Urinary bladder (tissue), 4 donors: Measurements from ENCODE around the gene GPR3. TPM values are rescaled to one million over a fixed set of nuclear protein-coding genes. Genes with fewer than 3 reads are reported as not detected.
"Not testable (repeated sequence)": the region's sequence is repeated elsewhere in the genome, so short reads cannot be mapped to it uniquely, and the experiment has no call there.

Experiments used
- DNase-seq: peaks from one replicate; pipeline ENCODE4 v3.0.0-alpha.2; 2015; ENCODE audit errors: extremely low spot score
- H3K27ac ChIP-seq: one replicate; pipeline ENCODE4 v1.5.1; 2013; ENCODE audit warnings: low read depth, mild to moderate bottlenecking, moderate library complexity
- H3K36me3 ChIP-seq: one replicate; pipeline ENCODE4 v1.6.1; 2013; ENCODE audit warnings: mild to moderate bottlenecking, moderate library complexity; ENCODE audit not compliant: insufficient read depth
- H3K4me1 ChIP-seq: one replicate; pipeline ENCODE4 v1.6.1; 2013; ENCODE audit warnings: mild to moderate bottlenecking, moderate library complexity; ENCODE audit not compliant: insufficient read depth
- H3K4me3 ChIP-seq: one replicate; pipeline ENCODE4 v1.5.1; 2013; ENCODE audit warnings: low read depth, low read length
- WGBS: extraction: QIAGEN DNeasy Blood & Tissue Kit; methylation state at CpG from one replicate; pipeline ENCODE4 v1.1.7; 2013; 5-methylcytosine and 5-hydroxymethylcytosine counted together
- polyA plus RNA-seq: library from polyadenylated mRNA; stranded (reverse); fragments of 200-250 nt; gene quantifications from one replicate; pipeline ENCODE4 v1.2.3, GENCODE V29; 2013
- total RNA-seq: library from RNA; depleted of rRNA; stranded (reverse); fragments of >200 nt; gene quantifications from one replicate; pipeline ENCODE4 v1.2.3, GENCODE V29; 2014
- donor health status: healthy with polysubstance abuse.
- donor health status: healthy.

GPR3 gene
- total and polyA plus RNA-seq, 2 donors = 0.16 to 1.8 TPM

DNA sequence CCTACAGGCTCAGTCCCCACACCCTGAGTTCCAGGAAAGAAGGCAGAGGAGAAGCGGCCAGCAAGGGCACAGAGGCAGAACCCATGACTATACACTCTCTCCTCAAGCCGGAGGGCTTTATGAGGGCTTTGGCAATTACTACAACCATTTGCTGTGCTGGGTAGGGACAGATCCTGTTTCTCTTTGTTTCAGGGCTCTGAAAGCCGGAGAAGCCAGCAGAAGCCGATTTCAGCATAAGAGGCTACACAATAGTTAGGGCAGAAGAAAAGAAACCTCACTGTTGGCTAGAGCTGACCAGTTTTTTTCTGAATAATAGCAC lies 13.9 kb downstream of the GPR3 start:
- Histone ChIP-seq H3K27ac (peak overlapping the region; percentile 48), H3K4me3 (no peak overlapping the region), H3K4me1 (no peaks in the 10 kb centered on the region), H3K36me3 (peaks cover 2% of the 10 kb centered on the region)
- DNase-seq = no peak
- WGBS = 67% methylated on average over 4 of the region's 4 CpGs

DNA sequence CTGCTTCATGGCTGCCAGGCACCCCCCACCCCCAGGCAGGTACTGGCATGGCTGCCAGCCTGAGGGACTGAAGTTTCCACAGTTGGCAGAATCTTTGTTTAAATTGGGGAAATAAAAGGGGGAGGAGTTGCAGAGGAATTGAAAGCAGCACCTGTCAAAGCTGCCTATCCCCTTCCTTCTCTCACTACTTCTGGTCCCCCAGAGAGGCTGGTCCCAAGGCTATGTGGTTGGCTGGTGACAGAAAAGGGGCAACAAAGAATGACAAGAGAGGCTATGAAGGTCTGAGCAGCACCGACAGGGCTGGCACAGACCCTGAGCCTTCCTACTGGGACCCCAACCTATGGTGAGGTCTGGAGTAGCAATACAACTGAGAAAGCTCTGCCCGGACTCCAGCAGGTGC lies 14.4 kb downstream of the GPR3 start:
- H3K27ac ChIP-seq, H3K36me3 ChIP-seq, DNase-seq, H3K4me3 ChIP-seq, H3K4me1 ChIP-seq: not testable (repeated sequence)
- 86% methylated on average over 2 of the region's 2 CpGs for WGBS

DNA sequence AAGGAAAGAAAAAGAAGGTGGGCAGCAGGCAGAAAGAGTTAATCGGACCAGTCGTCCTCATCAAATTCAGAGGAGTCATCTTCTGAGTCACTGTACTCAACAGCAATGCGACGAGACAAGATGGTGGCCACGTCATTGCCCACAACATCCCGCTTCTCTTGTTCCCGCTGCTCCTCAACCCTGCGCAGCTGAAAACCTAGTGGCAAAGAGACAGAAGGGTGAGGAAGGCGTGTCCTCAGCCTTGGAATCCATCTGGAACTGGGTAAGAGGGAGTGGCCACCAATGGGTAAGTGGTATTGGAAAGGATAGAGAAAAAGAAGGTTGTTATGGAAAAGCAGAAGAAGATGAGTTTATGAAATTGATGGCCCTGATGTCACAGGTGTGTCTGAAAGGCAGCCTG lies 15.7 kb downstream of the GPR3 start:
- Histone ChIP-seq H3K4me3 (no peak overlapping the region), H3K27ac (no peak overlapping the region), H3K4me1 (no peaks in the 10 kb centered on the region), H3K36me3 (peaks cover 2% of the 10 kb centered on the region)
- no peak for DNase-seq
- 93% methylated on average over 9 of the region's 9 CpGs for WGBS

DNA sequence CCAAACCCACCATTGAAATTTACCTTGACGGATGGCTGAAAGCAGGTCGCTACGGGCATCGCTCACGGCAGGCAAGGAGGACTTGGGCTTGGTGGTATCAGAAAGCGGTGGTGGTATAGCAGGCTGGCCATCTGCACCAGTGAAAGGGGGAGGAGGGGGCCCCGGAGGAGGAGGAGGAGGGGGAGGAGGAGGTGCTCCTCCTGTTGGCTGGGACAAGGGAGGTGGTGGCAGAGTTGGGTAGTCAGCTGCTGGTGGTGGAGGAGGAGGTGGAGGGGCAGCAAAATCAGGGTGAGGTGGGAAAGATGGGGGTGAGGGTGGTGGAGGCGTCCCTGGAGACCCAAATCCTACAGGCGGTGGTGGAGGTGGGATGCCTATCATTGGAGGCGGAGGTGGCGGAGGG lies 17.2 kb downstream of the GPR3 start:
- WGBS = 93% methylated on average over 11 of the region's 11 CpGs
- Histone ChIP-seq H3K27ac (no peak overlapping the region), H3K36me3 (peaks cover 5% of the 10 kb centered on the region), H3K4me3 (no peak overlapping the region), H3K4me1 (no peaks in the 10 kb centered on the region)
- no peak for DNase-seq

DNA sequence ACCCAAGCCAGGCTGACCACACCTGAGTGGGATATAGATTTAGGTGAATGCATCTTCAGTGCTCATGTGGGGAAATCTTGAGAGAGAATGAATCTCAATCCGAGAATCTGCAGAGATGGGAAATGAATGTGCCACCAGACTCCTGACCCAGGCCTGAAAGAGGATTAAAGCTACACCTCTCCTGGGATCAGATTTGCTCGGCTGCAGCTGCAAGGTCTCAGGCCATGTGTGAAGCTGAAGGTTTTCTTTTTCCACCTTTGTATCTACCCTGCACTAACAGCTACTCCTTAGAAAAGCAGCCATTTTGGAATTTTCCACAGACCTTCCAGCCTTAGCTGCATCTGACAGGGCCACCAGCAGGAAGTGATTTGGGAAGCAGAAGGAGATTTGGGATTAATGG lies 18.3 kb downstream of the GPR3 start:
- no peak for DNase-seq
- Histone ChIP-seq H3K36me3 (peaks cover 8% of the 10 kb centered on the region), H3K4me1 (peaks cover under 1% of the 10 kb centered on the region), H3K27ac (no peak overlapping the region), H3K4me3 (no peak overlapping the region)
- 87% methylated on average over 2 of the region's 2 CpGs for WGBS

DNA sequence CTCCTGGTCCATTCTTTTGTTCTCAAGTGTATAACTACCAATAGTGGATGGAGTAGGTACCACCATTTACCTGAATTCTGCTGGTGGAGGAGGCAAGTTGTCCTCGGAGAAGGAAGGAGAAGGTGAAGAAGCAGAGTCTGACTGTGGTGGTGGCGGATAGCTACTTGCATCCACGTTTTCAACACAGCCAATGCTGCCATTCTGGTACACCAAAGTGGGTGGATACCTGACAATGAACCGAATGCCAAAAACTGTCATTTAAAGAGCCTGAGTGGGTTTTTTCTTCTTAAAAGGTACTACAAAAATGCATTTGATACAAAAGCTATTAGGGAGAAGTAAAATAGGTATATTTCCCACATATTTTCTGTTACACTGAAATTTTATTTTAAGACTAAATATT lies 20.1 kb downstream of the GPR3 start:
- H3K36me3 ChIP-seq = peaks cover 9% of the 10 kb centered on the region
- WGBS = 88% methylated on average over 4 of the region's 4 CpGs
- no peak for DNase-seq

DNA sequence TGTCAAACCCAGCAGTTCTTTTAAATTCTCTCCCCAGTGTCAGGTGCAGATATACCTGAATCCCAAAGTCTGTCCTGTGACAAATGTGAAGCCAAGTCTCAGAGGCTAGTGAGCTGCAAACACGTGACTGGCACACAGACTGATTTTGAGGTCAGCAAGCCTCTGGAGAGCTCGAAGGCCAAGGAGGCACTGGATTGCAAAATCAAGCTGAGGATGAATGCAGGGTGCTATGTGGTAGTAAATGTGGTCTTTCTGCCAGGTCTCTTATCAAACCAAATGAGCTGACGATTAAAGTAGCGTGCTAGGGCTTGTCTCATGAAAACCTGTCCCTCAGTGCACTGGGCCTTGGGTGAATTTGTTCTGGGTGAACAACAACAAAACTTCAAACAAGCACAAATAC lies 20.6 kb downstream of the GPR3 start:
- no peak for DNase-seq
- Histone ChIP-seq H3K4me1 (peaks cover 1% of the 10 kb centered on the region), H3K27ac (peak overlapping the region; percentile 66), H3K4me3 (no peak overlapping the region), H3K36me3 (peaks cover 9% of the 10 kb centered on the region)
- WGBS = 84% methylated on average over 4 of the region's 4 CpGs

More for the DNA sequence above, 20.1 kb downstream of the GPR3 start:
- peaks cover 1% of the 10 kb centered on the region for H3K4me1 ChIP-seq
- no peak overlapping the region for H3K4me3 ChIP-seq
- H3K27ac ChIP-seq = no peak overlapping the region

DNA sequence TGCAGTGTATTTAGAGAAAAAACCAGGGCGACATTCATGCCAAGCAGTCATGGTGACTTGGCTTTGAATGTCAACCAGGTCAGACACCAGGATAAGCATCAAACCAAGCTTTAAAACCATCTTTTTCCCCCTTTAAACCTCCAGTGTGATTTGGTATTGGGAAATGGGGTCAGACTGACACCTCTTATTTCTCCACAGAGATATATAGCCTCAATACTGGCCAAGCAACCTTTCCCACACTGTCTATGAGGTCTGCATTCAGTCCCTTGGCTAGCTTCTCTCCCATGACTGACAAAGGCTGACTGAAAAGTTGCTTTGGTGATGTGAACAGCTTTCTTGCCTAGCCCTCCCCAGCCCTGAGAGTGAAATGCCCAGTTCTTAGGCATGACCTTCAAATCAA lies 21.7 kb downstream of the GPR3 start:
- H3K36me3 ChIP-seq = peaks cover 9% of the 10 kb centered on the region
- no peak for DNase-seq
- peaks cover 1% of the 10 kb centered on the region for H3K4me1 ChIP-seq
- no peak overlapping the region for H3K4me3 ChIP-seq
- H3K27ac ChIP-seq = peak overlapping the region; percentile 48
- WGBS = 96% methylated on average over 1 of the region's 1 CpG

DNA sequence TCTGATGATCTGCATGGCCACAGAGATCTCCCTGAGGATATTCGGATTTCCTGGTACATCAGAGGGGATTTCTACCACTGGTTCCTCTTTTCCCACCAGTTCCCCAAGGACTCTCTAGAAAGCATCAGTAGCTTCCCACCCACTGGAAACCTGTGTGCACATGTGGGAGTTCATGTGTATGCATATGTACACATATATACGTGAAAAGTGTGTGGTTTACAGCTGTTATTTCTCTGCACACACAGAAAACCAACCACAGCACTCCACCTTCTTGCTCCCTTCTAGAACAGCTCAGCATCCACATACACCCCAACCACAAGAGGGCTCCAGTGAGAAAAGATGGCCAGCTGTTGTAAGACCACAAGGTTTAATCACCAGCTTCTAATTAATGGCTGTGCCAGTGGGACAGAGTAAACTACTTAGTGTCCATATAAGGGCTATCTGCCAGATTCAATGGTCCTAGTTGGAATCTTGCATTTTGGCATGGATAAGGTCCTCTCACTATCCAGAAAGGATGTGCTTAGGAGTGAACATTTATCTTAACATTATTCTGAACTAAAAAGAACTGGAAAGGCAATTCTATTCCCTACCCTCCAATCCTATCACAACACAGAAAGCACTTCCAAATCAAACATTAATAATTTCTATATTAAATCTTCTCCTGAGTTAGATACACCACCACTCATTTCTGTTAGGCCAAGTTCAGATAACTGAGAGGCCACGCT lies 24.1 kb downstream of the GPR3 start:
- WGBS = 77% methylated on average over 3 of the region's 3 CpGs
- peaks cover 1% of the 10 kb centered on the region for H3K4me1 ChIP-seq
- DNase-seq = no peak
- no peak overlapping the region for H3K27ac ChIP-seq
- peaks cover 7% of the 10 kb centered on the region for H3K36me3 ChIP-seq
- no peak overlapping the region for H3K4me3 ChIP-seq

DNA sequence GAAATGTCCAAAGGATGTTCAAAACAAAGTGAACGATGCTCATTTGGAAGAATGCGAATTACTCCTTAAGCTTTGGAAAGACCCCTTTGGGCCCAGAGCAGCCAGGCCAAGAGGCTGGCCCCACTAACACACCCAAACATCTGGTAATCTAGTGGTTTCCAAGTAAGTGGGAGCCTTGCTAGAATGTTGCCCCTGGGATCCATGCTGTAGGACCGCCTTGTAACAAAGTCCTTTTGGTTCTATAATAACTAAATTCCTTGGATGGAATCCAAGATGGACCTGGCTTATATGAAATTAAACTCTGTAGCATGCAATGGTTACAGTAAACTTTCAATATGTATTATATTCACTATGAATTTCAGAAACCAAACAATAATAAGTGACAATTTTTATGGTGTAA lies 25.3 kb downstream of the GPR3 start:
- H3K36me3 ChIP-seq = peaks cover 7% of the 10 kb centered on the region
- WGBS = 64% methylated on average over 3 of the region's 3 CpGs
- no peak overlapping the region for H3K27ac ChIP-seq
- H3K4me1 ChIP-seq = peaks cover 1% of the 10 kb centered on the region
- H3K4me3 ChIP-seq = no peak overlapping the region
- DNase-seq = no peak

DNA sequence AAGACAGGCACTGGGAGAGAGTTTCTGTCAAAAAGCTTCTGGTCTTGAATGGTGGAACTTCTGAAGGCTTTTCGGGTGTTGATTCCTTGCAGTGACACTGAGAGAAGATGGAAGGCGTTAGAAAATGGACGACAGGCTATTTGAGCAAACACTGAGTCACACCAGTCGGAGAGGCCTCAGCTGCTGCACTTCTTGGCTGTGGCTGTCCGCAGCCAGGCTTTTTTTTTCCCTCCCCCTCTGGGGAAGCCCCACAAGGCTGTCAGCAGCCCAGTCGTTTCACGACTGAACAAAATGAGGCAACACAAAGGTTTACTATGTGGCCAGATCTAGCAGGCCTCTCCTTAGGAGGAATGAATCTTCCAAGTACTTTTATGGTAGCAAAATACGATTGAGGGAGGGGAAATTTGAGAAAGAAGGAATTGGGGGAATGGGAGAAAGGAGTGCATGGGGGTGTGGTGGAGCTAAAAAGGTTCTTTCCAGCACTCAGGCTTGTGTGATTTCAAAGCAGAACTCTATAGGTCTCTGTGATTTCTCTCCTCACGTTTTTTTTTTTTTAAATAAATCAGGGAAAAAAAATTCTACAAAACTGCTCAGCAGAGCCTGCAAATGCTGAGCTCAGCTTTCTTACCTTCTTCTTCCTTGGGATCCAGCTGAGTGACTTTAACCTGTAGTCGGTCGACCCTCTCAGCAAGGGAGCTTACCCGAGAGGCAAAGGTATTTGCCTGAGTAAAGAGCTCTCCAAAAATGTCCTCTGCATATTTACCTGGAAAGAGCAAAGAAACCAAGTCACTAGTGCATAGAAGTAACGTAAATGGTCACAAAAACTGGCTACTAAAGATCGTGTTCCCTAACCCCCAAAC lies 26.1 kb downstream of the GPR3 start:
- peak overlapping the region; percentile 87 for H3K27ac ChIP-seq
- DNase-seq = no peak
- peaks cover 1% of the 10 kb centered on the region for H3K4me1 ChIP-seq
- H3K36me3 ChIP-seq = peaks cover 7% of the 10 kb centered on the region
- H3K4me3 ChIP-seq = no peak overlapping the region
- WGBS = 21% methylated on average over 14 of the region's 14 CpGs

DNA sequence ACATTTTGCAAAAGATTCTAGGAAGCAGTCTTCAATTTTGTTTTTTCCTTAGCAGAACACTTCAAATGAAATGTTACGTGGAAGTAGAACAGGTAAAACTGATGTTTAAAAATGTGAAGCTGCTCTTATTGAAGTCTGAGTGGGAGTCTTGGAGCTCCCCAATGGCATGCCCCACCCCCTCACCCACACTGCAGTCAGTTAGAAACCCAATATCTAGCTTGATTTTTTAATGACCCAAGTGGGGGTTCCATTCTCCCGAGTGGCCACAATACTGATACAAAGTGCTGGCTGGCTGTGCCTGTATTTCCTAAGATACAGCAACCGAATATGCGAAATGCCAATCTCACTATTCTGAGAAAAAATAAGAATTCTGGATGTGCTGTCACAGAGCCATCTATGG lies 31.3 kb downstream of the GPR3 start:
- no peak overlapping the region for H3K27ac ChIP-seq
- DNase-seq = no peak
- 90% methylated on average over 4 of the region's 4 CpGs for WGBS
- H3K4me1 ChIP-seq = no peaks in the 10 kb centered on the region
- no peaks in the 10 kb centered on the region for H3K36me3 ChIP-seq
- no peak overlapping the region for H3K4me3 ChIP-seq

DNA sequence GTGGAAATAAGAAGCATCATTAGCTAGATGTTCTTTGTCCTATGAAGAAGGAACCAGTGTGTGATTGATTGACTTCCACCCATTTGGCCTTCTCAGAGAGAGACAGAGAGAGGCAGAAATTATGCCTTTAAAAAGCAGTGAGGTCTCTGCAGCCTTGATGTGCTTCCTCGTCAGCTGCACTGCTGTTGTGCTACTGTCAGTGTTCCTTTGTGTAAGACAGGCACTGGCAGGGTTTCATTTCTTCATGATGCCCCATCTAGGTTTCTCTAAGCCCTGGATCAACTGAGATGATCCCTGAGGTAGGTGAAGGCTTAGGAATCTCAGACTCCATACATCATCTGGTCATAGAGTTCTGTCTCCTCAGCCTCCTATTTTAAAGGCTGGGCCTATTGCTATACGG lies 34.9 kb downstream of the GPR3 start:
- DNase-seq = no peak
- peak overlapping the region; percentile 7 for H3K27ac ChIP-seq
- H3K36me3 ChIP-seq = no peaks in the 10 kb centered on the region
- WGBS = 61% methylated on average over 2 of the region's 2 CpGs
- no peaks in the 10 kb centered on the region for H3K4me1 ChIP-seq
- H3K4me3 ChIP-seq = no peak overlapping the region

DNA sequence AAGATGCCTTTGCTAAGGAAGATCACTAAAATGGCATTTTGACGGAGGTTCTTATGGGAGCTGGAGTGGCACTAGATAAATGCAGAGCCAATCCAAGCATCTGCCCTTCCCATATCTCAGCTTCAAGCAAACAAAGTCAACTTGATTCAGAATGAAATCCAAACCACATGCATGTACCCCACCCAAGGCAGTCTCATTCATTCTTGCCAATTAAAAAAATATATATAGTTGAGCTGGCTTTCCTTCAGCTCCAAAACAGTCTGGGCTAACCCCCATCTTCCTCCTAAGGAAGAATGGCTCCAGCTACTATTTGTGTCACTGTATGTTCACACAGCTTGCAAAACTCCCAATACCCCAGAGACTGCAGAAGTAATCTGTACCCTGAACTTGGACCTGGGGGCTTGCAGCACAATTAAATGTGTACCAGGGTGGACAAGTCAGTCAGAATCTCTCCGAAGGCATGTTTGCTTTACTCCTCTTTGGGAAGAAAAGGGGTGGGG lies 35.4 kb downstream of the GPR3 start:
- no peak overlapping the region for H3K4me3 ChIP-seq
- H3K4me1 ChIP-seq = no peaks in the 10 kb centered on the region
- peak overlapping the region; percentile 7 for H3K27ac ChIP-seq
- no peaks in the 10 kb centered on the region for H3K36me3 ChIP-seq
- 59% methylated on average over 2 of the region's 2 CpGs for WGBS
- no peak for DNase-seq
